Measurements from ENCODE around the gene ADI1.
"Not testable (repeated sequence)": the region's sequence is repeated elsewhere in the genome, so short reads cannot be mapped to it uniquely, and the experiment has no call there.

ADI1 gene

GRCh38 chr2:3512086-3512485, 7.2 kb downstream of the ADI1 start:
- Histone ChIP-seq H3K9ac (ENCODE audit: low read depth, low read length) (no peak overlapping the region), H3K36me3 (ENCODE audit: control insufficient read depth, insufficient read depth, low read length) (peaks cover 9% of the 10 kb centered on the region; the same call in 1 of the 2 replicates), H3K27me3 (ENCODE audit: control insufficient read depth, insufficient read depth, low read length) (no peaks in the 10 kb centered on the region), H3K27ac (ENCODE audit: low read depth, low read length) (peak overlapping the region; percentile 37), H3K4me3 (ENCODE audit: low read depth, low read length) (no peak overlapping the region), H3K4me1 (ENCODE audit: control insufficient read depth, insufficient read depth, low read length) (no peaks in the 10 kb centered on the region), H3K9me3 (ENCODE audit: control insufficient read depth, insufficient read depth, low read length) (no peaks in the 10 kb centered on the region; the same call in 1 of the 2 replicates)

- Histone ChIP-seq H3K36me3 (ENCODE audit: control insufficient read depth, insufficient read depth, low read length) (peaks cover 12% of the 10 kb centered on the region), H3K27ac (ENCODE audit: low read depth, low read length) (no peak overlapping the region), H3K9me3 (ENCODE audit: control insufficient read depth, insufficient read depth, low read length) (no peaks in the 10 kb centered on the region), H3K9ac (ENCODE audit: low read depth, low read length) (no peak overlapping the region), H3K4me1 (ENCODE audit: control insufficient read depth, insufficient read depth, low read length) (no peaks in the 10 kb centered on the region), H3K27me3 (ENCODE audit: control insufficient read depth, insufficient read depth, low read length) (no peaks in the 10 kb centered on the region), H3K4me3 (ENCODE audit: low read depth, low read length) (no peak overlapping the region)
Observed at GRCh38 chr2:3505771-3506170, 13.6 kb downstream of the ADI1 start.

GRCh38 chr2:3504741-3505140, 14.6 kb downstream of the ADI1 start:
- Histone ChIP-seq H3K27me3 (ENCODE audit: control insufficient read depth, insufficient read depth, low read length) (no peaks in the 10 kb centered on the region), H3K4me3 (ENCODE audit: low read depth, low read length) (no peak overlapping the region), H3K36me3 (ENCODE audit: control insufficient read depth, insufficient read depth, low read length) (peaks cover 18% of the 10 kb centered on the region), H3K27ac (ENCODE audit: low read depth, low read length) (no peak overlapping the region), H3K9me3 (ENCODE audit: control insufficient read depth, insufficient read depth, low read length) (no peaks in the 10 kb centered on the region), H3K9ac (ENCODE audit: low read depth, low read length) (no peak overlapping the region), H3K4me1 (ENCODE audit: control insufficient read depth, insufficient read depth, low read length) (no peaks in the 10 kb centered on the region)

- Histone ChIP-seq H3K27me3 (ENCODE audit: control insufficient read depth, insufficient read depth, low read length) (no peaks in the 10 kb centered on the region), H3K9ac (ENCODE audit: low read depth, low read length) (no peak overlapping the region), H3K27ac (ENCODE audit: low read depth, low read length) (no peak overlapping the region), H3K9me3 (ENCODE audit: control insufficient read depth, insufficient read depth, low read length) (no peaks in the 10 kb centered on the region), H3K36me3 (ENCODE audit: control insufficient read depth, insufficient read depth, low read length) (peaks cover 22% of the 10 kb centered on the region), H3K4me1 (ENCODE audit: control insufficient read depth, insufficient read depth, low read length) (no peaks in the 10 kb centered on the region), H3K4me3 (ENCODE audit: low read depth, low read length) (no peak overlapping the region)
Observed at GRCh38 chr2:3503483-3503882, 15.8 kb downstream of the ADI1 start.

DNA sequence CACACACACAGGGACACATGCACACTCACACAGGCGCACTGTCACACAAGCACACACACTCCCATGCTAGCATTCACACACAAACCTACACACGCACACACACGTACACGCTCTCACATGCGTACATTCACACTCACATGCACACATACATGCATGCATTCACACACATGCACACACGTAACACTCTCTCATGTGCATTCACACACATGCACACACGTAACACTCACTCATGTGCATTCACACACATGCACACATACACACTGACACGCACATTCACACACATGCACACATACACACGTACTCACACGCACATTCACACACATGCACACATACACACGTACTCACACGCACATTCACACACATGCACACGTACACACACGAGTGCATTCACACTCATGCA, 16.3 kb downstream of the ADI1 start:
- no peak overlapping the region for H3K4me3 ChIP-seq (ENCODE audit: low read depth, low read length)
- H3K9me3 ChIP-seq (ENCODE audit: control insufficient read depth, insufficient read depth, low read length), result no peaks in the 10 kb centered on the region
- no peaks in the 10 kb centered on the region for H3K27me3 ChIP-seq (ENCODE audit: control insufficient read depth, insufficient read depth, low read length)
- H3K27ac ChIP-seq (ENCODE audit: low read depth, low read length), result no peak overlapping the region
- H3K4me1 ChIP-seq (ENCODE audit: control insufficient read depth, insufficient read depth, low read length), result no peaks in the 10 kb centered on the region
- H3K9ac ChIP-seq (ENCODE audit: low read depth, low read length), result no peak overlapping the region
- peaks cover 25% of the 10 kb centered on the region for H3K36me3 ChIP-seq (ENCODE audit: control insufficient read depth, insufficient read depth, low read length)

- Histone ChIP-seq H3K36me3 (ENCODE audit: control insufficient read depth, insufficient read depth, low read length) (peaks cover 25% of the 10 kb centered on the region), H3K9me3 (ENCODE audit: control insufficient read depth, insufficient read depth, low read length) (no peaks in the 10 kb centered on the region), H3K9ac (ENCODE audit: low read depth, low read length) (no peak overlapping the region)
Observed at GRCh38 chr2:3500326-3500899, 18.9 kb downstream of the ADI1 start.

DNA sequence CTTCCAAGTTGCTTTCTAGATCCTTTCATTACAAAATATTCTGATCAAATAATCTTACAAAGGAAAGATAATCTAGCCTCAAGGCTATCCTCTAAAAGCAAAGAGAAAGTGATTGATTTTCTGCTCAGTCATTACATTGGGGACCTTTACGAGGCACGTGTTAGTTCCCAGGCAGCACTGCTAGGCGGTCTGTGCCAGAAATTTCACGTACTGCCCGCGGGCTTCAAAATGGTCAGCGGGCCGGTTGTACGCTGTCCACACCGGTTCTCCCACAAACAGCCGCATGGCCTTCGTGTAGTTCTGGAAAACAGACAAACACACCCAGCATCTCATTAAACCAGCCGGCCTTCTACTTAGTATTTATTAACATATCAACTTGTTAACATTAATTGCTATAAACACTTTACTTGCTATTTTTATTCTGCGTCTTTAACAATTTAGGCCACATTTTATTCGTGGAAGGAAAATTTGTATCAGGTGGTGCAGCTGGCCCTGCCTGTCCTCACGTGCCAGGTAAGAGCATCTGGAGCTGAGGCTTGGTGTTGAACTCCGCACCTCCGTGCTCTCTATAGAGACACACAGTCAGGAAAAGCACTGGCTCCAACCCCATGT, 20.4 kb downstream of the ADI1 start:
- Histone ChIP-seq H3K36me3 (ENCODE audit: control insufficient read depth, insufficient read depth, low read length) (peaks cover 18% of the 10 kb centered on the region), H3K27me3 (ENCODE audit: control insufficient read depth, insufficient read depth, low read length) (no peaks in the 10 kb centered on the region), H3K9me3 (ENCODE audit: control insufficient read depth, insufficient read depth, low read length) (no peaks in the 10 kb centered on the region), H3K4me1 (ENCODE audit: control insufficient read depth, insufficient read depth, low read length) (no peaks in the 10 kb centered on the region), H3K4me3 (ENCODE audit: low read depth, low read length) (no peak overlapping the region), H3K27ac (ENCODE audit: low read depth, low read length) (no peak overlapping the region), H3K9ac (ENCODE audit: low read depth, low read length) (no peak overlapping the region)

More at GRCh38 chr2:3500326-3500899, 18.9 kb downstream of the ADI1 start:
- Histone ChIP-seq H3K4me3 (ENCODE audit: low read depth, low read length) (no peak overlapping the region), H3K4me1 (ENCODE audit: control insufficient read depth, insufficient read depth, low read length) (no peaks in the 10 kb centered on the region), H3K27ac (ENCODE audit: low read depth, low read length) (no peak overlapping the region), H3K27me3 (ENCODE audit: control insufficient read depth, insufficient read depth, low read length) (no peaks in the 10 kb centered on the region)

DNA sequence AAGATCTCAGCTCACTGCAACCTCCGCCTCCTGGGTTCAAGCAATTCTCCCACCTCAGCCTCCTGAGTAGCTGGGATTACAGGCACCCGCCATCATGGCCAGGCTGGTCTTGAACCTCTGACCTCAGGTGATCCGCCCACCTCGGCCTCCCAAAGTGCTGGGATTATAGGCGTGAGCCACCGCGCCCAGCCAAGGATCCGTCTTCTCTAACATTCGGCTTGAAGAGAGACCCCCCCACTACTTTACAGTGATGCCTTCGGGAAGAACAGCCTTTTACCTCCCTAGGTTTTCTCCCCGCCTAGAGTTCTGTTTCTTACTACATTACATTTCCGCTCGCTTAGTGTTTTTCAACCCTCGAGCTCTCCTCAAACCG, 22.6 kb downstream of the ADI1 start:
- H3K9ac ChIP-seq (ENCODE audit: low read depth, low read length); H3K4me1 ChIP-seq (ENCODE audit: control insufficient read depth, insufficient read depth, low read length); H3K4me3 ChIP-seq (ENCODE audit: low read depth, low read length); H3K9me3 ChIP-seq (ENCODE audit: control insufficient read depth, insufficient read depth, low read length); H3K27me3 ChIP-seq (ENCODE audit: control insufficient read depth, insufficient read depth, low read length); H3K27ac ChIP-seq (ENCODE audit: low read depth, low read length): not testable (repeated sequence)
- H3K36me3 ChIP-seq (ENCODE audit: control insufficient read depth, insufficient read depth, low read length), result peaks cover 18% of the 10 kb centered on the region

DNA sequence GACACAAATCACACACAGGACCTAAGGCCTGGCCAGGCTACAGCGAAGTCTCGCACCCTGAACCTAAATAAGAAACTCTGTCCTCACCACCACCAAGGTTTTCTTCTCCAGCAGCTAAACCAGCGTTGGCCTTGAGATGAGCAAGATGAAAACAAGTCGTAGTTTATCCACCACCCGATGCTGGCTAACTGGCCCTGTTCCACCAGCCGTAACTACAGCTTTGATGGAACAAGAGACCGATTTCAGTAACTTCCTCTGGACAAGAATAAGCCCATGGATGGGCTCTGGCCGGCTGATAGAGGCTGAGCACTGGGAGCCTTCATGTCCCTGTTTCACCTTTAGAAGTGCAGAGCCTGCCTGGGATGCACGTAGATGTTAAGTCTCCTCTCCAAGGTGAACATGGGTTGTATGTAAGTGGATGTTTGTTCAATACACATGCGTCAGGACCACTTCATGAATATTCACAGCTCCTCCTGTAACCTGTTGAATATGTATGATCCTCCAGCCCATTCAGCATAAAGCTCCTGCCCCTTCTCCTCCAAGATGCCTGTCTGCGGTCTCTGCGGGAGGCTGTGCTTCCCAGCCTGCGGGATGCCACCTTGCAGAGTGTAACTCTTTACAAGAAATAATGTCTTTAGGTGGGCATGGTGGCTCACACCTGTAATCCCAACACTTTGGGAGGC, 24.2 kb downstream of the ADI1 start:
- H3K27ac ChIP-seq (ENCODE audit: low read depth, low read length), result no peak overlapping the region
- H3K4me3 ChIP-seq (ENCODE audit: low read depth, low read length), result no peak overlapping the region
- no peaks in the 10 kb centered on the region for H3K4me1 ChIP-seq (ENCODE audit: control insufficient read depth, insufficient read depth, low read length)
- no peaks in the 10 kb centered on the region for H3K9me3 ChIP-seq (ENCODE audit: control insufficient read depth, insufficient read depth, low read length)
- H3K27me3 ChIP-seq (ENCODE audit: control insufficient read depth, insufficient read depth, low read length), result no peaks in the 10 kb centered on the region
- peaks cover 12% of the 10 kb centered on the region for H3K36me3 ChIP-seq (ENCODE audit: control insufficient read depth, insufficient read depth, low read length)
- H3K9ac ChIP-seq (ENCODE audit: low read depth, low read length), result no peak overlapping the region

DNA sequence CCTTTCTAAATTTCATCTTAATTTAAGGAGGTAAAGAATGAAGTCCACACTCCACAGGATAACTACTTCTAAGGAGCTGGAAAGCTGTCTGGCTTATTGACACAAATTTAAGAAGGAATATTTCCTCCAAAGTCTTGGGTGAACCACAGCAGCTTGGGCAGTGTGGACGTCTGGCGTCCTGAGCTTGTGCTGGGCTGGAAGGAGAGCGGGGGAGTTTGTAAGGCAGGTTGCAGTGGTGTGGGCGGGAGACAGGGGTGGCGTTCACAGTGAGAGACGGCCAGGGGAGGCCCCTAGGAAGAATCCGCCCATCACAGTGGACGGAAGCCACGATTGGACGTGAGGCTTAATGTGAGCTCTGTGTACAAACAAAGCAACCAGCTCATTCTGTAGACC, 25.7 kb downstream of the ADI1 start:
- Histone ChIP-seq H3K27ac (ENCODE audit: low read depth, low read length) (no peak overlapping the region), H3K9me3 (ENCODE audit: control insufficient read depth, insufficient read depth, low read length) (no peaks in the 10 kb centered on the region), H3K9ac (ENCODE audit: low read depth, low read length) (no peak overlapping the region), H3K4me1 (ENCODE audit: control insufficient read depth, insufficient read depth, low read length) (no peaks in the 10 kb centered on the region), H3K4me3 (ENCODE audit: low read depth, low read length) (no peak overlapping the region), H3K27me3 (ENCODE audit: control insufficient read depth, insufficient read depth, low read length) (no peaks in the 10 kb centered on the region), H3K36me3 (ENCODE audit: control insufficient read depth, insufficient read depth, low read length) (peaks cover 8% of the 10 kb centered on the region)

GRCh38 chr2:3492951-3493614, 26.2 kb downstream of the ADI1 start:
- no peak overlapping the region for H3K9ac ChIP-seq (ENCODE audit: low read depth, low read length)
- H3K9me3 ChIP-seq (ENCODE audit: control insufficient read depth, insufficient read depth, low read length), result no peaks in the 10 kb centered on the region
- no peaks in the 10 kb centered on the region for H3K4me1 ChIP-seq (ENCODE audit: control insufficient read depth, insufficient read depth, low read length)
- no peak overlapping the region for H3K27ac ChIP-seq (ENCODE audit: low read depth, low read length)
- H3K36me3 ChIP-seq (ENCODE audit: control insufficient read depth, insufficient read depth, low read length), result peaks cover 5% of the 10 kb centered on the region
- H3K4me3 ChIP-seq (ENCODE audit: low read depth, low read length), result no peak overlapping the region
- H3K27me3 ChIP-seq (ENCODE audit: control insufficient read depth, insufficient read depth, low read length), result no peaks in the 10 kb centered on the region

Data from HUES48 (cell line).